GM19467 (cell line): Measurements from ENCODE around the gene METAP1D.
"Not testable (repeated sequence)": the region's sequence is repeated elsewhere in the genome, so short reads cannot be mapped to it uniquely, and the experiment has no call there.

Source experiments
- ATAC-seq: cut with Tn5 transposase; IDR thresholded peaks from one replicate; pipeline ENCODE4 v1.9.1; 2021; ENCODE audit warnings: mild to moderate bottlenecking, moderate library complexity; ENCODE audit not compliant: unreplicated experiment

METAP1D gene

DNA sequence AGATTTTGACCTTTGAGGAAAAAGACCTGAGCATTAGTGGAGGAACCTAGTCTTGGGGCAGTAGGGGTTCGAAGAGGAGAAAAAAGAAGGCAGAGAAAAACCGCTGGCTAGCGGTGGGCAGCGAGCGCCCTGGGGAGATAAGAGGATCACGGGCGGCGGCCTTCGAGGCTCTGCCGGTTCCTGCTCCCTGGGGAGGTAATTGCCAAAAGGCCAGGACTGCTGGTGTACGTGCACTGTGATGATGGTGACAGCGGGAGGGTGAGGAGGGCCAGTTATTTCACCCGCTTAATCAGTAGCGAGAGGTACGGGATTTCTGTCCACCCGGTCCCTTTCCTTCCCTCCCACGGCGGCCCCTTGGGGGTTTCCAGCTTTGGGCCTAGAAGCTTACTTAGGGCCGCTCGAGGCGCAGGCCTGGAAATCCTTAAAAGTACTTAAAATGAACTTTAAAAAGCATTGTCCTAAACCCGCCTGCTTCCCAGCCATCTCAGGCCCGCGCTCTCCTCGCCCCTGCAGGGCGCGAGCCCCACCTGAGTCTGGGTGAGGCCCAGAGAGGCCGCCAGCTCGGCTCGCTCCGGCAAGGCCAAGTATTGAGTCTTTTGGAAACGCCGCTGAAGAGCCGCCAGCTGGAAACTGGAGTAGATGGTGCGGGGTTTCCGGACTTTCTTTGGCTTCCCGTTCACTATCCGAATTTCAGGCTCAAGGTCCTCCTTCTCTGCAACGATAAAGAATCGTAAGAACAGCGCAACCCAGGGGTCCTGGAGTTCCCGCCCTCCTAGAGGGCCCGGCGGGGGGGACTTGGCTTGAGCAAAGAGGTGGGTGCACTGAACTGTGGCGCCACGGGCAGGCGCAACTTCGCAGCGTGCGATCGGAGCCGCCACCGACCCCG lies 101.4 kb downstream of the METAP1D start:
- no peak for ATAC-seq

GRCh38 chr2:172101821-172102390 lies 102.2 kb downstream of the METAP1D start:
- no peak for ATAC-seq

DNA sequence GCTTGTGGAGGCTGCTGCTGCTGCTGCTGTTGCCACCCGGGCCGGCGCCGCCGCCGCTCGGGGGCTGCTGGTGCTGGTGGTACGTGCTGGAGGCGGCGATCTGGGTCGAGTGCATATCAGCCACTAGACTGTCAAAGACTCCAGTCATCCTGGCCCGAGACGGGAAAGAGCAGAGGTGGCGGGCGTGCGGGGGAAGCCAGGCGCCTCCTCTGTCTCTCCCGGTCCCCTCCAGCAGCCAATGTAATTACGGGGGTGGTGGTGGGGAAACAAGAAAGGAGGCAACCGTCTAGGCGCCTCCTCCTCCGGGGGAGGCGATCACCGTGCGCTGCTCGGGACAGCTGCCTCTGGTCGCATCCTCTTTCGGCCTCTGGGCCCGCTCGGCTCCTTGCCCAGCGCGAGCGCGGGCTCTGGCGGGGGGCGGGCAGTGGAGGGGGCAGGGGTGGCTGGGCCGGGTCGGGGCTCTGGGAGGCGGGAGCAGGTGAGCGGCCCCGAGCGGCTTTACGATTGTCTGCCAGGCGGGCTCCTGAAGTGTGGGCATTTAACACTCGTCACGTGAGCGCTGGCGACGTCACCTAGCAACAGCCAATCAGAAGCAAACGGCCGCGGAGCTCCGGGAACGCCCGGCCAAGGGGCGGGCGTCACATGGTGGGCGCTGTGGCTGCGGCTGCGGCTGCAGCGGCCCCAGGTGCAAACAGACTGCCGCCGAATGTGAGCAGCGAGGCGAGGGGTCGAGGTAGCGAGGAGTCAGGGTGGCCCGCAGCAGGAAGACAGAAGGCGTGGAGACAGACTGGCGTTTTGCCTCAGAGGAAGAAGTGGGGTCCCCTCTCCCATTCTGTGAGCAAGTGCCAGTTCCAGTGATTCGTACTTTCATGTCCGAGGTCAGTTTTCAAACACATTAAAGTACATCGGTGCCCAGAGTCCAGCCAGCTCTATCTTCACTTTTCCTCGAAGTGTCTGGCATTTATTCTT lies 102.9 kb downstream of the METAP1D start, which contains the start of gene DLX2:
Gene DLX2 (minus strand): TSS at position 510 of the 969 bp plus-strand sequence. CDS start 362 bp downstream, at position 148.
- peak; percentile 65 for ATAC-seq

DNA sequence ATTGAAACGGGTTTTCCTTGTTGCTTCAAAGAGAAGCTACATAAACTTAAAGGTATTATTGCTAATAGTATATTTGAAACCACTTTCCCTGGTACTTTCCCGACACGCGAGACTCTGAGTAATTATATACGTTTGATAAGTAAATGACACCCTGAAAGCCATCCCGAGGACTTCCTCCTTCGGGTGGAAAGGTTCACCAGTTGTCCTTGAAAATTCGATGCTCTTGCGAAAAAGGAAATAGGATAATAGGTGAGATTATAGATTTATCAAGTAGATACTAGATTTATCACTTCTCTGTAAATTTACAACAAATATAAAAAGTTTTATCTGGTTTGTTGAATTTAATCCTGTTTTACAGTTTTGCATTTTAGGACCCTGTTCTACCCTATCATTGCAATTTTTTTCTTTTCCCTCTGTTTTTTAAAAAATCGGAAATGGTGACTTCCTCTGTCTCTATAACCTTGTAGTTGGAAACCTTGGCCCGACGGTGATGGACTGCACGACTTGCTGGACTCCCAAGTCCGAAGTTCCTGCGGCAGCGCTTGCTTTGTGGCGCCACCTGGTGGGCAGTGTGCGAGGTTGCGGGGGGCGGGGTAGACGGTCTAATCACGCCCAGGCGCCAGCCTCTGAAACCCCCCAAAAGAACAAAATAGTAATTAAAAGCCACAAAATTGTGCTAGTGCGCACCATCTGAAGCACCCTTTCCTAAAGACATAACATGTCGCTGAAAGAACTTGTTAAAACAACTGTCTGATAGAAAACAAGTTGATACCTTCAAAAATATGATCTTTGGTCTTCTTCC lies 103.9 kb downstream of the METAP1D start:
- no peak for ATAC-seq

- ATAC-seq = no peak
Measured at GRCh38 chr2:172105471-172106107, 105.8 kb downstream of the METAP1D start.

DNA sequence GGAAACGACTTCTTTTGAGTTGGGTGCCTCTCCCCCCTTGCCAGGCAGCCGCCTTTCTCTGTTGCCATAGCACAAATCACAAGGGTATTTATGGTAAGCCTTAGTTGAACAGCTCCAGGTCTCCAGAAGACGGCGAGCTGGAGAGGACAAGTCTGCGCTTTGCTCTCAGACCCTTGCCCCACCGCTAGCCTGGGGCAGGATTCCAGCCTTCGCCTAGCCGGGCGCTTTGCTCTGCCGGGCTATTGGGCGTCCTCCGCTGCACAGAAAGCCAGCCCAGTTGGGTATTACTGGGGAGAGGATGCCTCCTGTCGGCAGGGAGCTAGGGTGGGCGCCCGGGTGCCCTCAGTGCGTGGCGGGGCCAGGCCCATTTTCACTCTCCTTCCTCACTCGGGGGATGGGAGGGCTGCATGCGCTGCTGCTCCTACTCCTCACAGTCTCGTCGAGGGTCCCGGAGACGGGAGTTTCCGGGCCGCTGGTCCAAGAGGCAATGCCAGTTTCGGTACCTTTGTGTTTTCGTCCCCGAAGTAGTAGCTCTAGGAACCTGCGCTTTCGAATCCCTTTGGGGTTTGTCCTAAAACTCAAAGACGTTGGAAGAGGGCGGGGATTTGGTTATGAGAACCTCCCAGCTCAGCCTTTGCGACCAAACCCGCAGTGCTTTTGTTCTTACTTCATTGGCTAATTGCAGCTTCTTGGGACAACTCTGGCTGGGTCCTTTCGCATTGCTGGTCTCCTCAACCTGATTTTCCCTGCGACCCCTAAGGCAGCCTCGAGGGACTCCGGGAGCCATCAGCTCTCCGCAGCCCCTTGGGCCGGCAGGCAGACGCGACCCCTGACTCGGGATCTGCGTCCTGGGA lies 106.6 kb downstream of the METAP1D start:
- ATAC-seq = no peak

DNA sequence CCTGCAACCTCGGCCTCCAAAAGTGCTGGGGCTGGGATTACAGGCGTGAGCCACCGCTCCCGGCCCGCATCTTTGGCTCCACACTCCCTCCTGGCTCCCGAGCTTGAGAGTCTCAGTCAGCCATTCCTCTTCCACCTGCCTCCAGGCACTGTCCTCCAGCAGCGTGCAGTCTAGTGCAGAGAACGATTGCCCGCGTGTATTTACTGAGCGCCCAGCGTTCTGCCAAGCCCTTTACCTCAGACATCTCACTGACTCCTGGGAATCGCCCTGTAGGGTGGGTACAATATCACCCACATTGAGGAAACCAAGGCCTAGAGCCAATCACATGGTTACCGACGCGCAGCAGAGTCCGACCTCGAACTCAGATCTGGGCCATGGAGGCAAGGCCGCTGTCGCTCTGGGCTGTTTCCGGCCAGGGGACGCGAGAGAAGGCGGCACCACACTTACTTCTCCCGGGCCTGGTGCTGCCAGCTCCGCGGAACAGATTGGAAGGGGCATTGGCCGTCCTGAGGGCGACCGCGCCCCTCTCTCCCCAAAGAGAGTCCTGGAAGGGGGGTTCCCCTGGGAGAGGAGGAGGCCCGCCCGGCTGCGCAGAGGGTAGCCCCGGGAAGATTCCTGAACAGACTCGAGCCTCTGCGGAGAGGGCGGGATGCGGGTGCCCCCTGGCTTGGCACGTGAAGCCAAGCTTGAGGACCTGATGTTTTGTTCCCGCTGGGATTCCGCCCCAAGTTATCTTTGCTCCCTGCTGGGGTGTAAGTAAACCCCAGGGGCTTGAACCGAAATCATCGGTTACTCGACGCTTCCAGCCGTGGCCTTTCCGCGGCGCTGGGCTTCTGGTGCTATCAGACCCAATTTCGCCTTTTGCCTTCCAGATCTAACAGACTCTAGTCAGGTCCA lies 108.2 kb downstream of the METAP1D start:
- no peak for ATAC-seq

- no peak for ATAC-seq
Measured at GRCh38 chr2:172108587-172108930, 108.8 kb downstream of the METAP1D start.

DNA sequence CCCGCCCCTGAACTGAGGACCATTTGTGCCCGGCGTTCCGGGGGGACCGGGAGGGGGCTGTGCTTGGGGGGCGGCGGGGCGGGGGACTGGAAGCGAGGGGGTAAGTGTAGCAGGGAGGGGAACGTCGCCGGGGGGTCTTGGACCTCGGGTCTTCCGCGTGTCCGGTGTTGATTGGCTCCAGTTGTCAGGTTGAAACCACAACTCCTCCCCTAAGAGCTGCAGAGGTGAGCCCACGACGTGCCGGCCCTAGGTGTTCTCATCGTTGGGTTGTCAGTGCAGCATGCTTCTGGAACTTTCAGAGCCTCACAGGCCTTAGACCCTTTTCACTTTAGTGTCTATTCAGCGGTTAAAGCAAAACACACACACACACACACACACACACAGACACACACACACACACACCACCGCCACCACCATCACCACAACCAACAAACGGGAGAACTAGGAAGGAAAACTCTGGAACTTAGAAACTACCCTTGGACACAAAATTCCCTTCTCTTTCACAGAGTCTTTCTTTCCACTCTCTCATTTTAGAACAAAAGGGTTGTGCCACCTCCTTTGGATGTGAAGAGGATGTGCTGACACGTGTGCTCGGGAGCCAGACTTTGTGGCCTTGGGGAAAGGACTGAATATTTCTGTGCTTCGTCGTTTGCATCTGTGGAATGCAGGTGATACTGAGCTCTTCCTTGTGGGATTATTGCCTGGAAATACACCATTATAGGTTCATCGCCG lies 109.7 kb downstream of the METAP1D start:
- ATAC-seq = no peak

DNA sequence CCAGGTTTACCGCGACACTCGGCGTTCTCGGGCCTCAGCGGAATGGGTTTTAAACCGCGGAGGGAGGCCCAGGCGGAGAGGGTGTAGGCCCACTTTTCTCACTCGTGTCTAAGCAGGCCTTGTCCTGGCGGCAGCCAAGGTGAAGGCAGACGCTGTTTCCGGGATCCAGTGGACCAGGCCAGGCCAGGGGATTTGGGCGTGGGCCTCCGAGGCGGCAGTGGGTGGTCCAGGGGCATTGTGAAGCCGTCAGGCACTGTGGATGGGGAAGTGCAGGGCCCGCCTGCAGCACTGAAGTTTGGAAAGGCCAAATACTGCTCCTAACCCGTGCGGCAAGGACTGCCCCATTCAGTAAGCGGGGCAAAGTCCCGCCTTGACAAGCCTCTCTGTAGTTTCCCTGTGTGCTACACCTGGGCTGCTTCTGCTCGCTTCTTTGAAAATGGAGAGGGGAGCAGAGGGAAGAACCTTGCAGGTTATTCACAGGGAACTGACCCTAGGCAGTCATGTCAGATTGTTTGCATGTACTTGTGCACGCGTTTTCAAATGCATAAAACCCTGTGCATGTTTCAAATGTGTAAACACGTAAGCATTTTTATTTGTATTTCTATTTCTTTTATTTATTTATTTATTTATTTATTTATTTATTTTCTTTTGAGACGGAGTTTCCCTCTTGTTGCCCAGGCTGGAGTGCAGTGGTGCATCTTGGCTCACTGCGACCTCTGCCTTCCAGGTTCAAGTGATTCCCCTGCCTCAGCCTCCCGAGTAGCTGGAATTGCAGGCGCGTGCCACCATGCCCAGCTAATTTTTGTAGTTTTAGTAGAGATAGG lies 110.4 kb downstream of the METAP1D start:
- no peak for ATAC-seq

- ATAC-seq = no peak
Measured at GRCh38 chr2:172113617-172114016, 113.9 kb downstream of the METAP1D start.

GRCh38 chr2:172114176-172114575 lies 114.4 kb downstream of the METAP1D start:
- not testable (repeated sequence) for ATAC-seq

- no peak for ATAC-seq
Measured at GRCh38 chr2:172114579-172114978, 114.8 kb downstream of the METAP1D start.

DNA sequence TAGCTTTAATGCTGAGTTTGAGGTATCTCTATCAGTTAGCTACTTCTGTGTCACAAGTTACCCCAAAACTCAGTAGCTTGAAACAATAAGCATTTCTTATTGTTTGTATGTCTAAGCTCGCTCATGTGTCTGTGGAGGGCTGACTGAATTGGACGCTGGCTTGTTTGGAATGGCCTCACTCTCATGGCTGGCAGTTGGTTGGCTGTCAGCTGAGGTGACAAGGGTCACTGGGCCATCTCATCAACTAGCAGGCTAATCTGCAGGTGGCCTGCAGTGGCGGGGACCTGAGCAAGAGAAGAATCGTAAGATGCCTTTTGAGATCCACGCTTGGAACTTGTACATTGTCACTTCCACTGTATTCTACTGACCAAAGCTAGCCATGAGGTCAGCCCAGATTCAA lies 116.4 kb downstream of the METAP1D start:
- no peak for ATAC-seq

GRCh38 chr2:172119089-172119488 lies 119.3 kb downstream of the METAP1D start:
- no peak for ATAC-seq

DNA sequence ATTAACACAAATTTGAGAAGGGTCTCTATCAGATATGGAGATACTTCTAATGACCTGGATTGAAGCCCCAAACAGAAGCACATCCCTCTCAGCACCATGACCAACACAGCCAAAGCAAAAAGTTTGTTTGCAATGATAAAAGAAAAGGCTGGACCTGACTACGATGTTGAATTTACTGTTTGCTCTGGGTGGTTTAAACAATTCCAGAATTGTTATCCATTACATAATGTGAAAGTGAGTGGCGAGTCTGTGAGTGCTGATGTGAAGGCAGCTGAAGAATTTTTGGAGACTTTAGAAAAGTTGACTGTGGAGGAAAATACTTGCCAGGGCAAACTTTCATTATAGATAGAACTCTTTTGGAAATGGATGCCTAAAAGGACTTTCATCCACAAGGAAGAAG lies 120.4 kb downstream of the METAP1D start:
- ATAC-seq = no peak
